GM10266 (cell line): Measurements from ENCODE around the gene A2ML1.
"Not testable (repeated sequence)": the region's sequence is repeated elsewhere in the genome, so short reads cannot be mapped to it uniquely, and the experiment has no call there.

Experiments
- DNase-seq: peaks from one replicate; pipeline ENCODE4 v3.0.0; 2012; ENCODE audit errors: extremely low spot score
- TF ChIP-seq, protein P1 (sequence below): IDR thresholded peaks from 2 replicates; pipeline ENCODE4 v1.5.1; 2012; ENCODE audit warnings: mild to moderate bottlenecking, low read depth; ENCODE audit not compliant: control insufficient read depth, insufficient read depth; ENCODE audit errors: missing control alignments

The A2ML1 gene

DNA sequence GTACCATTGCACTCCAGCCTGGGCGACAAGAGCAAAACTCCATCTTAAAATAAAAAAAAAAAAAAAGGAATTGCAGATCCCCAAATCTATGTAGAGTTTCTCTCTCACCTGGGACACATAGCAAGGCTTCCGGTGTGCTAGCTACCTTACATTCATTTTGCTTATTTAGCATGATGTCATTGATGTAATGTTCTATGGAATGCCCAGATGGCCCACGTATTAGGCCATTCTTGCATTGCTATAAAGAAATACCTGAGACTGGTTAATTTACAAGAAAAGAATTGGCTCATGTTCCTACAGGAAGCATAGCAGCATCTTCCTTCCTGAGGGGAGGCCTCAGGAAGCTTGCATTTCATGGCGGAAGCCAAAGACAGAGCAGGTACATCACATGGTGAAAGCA, 36.9 kb upstream of the A2ML1 start:
- no peak for DNase-seq
- TF ChIP-seq, protein P1, sequence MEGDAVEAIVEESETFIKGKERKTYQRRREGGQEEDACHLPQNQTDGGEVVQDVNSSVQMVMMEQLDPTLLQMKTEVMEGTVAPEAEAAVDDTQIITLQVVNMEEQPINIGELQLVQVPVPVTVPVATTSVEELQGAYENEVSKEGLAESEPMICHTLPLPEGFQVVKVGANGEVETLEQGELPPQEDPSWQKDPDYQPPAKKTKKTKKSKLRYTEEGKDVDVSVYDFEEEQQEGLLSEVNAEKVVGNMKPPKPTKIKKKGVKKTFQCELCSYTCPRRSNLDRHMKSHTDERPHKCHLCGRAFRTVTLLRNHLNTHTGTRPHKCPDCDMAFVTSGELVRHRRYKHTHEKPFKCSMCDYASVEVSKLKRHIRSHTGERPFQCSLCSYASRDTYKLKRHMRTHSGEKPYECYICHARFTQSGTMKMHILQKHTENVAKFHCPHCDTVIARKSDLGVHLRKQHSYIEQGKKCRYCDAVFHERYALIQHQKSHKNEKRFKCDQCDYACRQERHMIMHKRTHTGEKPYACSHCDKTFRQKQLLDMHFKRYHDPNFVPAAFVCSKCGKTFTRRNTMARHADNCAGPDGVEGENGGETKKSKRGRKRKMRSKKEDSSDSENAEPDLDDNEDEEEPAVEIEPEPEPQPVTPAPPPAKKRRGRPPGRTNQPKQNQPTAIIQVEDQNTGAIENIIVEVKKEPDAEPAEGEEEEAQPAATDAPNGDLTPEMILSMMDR, result no peak

- not testable (repeated sequence) for DNase-seq
These were observed 35.2 kb upstream of the A2ML1 start for GRCh38 chr12:8787206-8787605.

DNA sequence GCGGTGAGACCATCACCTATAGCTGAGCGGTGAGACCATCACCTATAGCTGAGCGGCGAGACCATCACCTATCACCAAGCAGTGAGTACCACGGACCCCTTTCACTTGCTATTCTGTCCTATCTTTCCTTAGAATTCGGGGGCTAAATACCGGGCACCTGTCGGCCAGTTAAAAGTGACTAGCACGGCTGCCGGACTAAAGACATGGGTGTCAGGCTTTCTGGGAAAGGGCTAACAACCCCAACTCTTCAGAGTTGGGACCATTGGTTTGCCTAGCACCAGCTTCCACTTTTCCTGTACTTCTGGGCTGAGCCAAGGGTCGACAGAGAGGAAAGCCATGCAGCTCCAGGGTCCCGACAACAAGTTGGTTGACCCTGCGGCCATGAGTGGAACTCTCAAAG, 33.7 kb upstream of the A2ML1 start:
- DNase-seq, result not testable (repeated sequence)

DNA sequence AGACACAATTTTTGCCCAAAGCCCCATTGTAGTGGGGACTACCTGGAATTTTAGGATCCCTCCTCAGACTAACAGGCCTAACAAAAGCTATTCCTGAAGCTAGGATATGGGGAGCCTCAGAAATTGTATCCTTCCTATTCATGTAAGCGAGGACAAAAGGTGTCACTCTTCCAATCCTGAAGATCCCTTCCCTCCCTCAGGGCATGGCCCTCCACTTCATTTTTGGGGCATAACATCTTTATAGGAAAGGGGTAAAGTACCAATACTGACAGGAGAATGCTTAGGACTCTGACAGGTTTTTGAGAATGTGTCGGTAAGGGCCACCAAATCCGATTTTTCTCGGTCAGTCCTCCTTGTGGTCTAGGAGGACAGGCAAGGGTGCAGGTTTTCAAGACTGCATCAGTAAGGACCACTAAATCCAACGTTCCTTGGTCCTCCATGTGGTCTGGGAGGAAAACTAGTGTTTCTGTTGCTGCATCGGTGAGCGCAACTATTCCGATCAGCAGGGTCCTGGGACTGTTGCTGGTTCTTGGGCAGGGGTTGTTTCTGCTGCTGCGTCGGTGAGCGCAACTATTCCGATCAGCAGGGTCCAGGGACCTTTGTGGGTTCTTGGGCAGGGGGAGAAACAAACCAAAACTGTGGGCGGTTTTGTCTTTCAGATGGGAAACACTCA, 32.9 kb upstream of the A2ML1 start:
- not testable (repeated sequence) for DNase-seq

- DNase-seq, result not testable (repeated sequence)
These were observed 29.2 kb upstream of the A2ML1 start for GRCh38 chr12:8793226-8793625.

GRCh38 chr12:8794611-8795010, 27.8 kb upstream of the A2ML1 start:
- not testable (repeated sequence) for DNase-seq

DNA sequence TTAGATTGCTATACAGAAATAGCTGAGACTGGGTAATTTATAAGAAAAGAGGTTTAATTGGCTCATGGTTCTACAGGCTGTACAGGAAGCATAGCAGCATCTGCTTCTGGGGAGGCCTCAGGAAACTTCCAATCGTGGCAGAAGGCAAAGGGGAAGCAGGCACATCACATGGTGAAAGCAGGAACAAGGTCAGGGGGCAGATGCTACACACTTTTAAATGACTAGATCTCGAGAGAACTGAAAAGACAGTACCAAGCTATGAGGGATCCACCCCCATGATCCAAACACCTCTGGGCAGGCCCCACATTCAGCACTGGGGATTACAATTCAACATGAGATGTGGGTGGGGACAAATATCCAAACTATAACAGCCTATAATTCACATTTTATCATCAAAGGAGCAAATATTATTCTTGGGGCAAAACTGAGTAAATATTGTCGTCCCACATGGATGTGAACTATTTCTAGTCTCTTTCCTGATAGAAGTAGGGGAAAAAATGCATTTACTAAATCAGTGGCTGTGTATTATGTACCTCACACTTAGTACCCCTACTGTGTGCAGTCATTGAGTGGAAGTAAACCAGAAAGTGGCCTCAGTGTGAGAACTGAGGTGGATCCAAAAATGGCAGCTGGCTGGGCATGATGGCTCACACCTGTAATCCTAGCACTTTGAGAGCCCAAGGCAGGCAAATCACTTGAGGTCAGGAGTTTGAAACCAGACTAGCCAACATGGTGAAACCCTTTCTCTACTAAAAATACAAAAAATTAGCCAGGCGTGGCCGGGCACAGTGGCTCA, 25.4 kb upstream of the A2ML1 start:
- DNase-seq, result no peak
- TF ChIP-seq, protein P1, result no peak

DNA sequence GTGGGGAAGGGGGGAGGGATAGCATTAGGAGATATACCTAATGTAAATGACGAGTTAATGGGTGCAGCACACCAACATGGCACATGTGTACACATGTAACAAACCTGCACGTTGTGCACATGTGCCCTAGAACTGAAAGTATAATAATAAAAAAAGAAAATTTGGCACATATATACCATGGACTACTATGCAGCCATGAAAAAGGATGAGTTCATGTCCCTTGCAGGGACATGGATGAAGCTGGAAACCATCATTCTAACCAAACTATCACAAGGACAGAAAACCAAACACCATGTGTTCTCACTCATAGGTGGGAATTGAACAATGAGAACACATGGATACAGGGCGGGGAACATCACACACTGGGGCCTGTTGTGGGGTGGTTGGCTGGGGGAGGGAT, 21.2 kb upstream of the A2ML1 start:
- DNase-seq, result not testable (repeated sequence)

GRCh38 chr12:8804833-8805232, 17.6 kb upstream of the A2ML1 start:
- not testable (repeated sequence) for DNase-seq

DNA sequence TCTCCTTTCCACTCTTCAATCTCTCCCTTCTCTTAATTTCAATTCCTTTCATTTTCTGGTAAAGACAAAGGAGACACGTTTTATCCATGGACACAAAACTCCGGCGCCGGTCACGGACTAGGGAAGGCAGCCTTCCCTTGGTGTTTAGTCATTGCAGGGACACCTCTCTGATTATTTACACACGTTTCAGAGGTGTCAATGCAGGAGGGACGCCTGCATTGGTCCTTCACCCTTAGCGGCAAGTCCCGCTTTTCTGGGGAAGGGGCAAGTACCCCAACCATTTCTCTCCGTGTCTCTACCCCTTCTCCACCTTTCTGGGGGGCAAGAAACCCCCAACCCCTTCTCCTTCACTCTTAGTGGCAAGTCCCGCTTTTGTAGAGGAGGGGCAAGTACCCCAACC, 16.9 kb upstream of the A2ML1 start:
- DNase-seq, result not testable (repeated sequence)

DNA sequence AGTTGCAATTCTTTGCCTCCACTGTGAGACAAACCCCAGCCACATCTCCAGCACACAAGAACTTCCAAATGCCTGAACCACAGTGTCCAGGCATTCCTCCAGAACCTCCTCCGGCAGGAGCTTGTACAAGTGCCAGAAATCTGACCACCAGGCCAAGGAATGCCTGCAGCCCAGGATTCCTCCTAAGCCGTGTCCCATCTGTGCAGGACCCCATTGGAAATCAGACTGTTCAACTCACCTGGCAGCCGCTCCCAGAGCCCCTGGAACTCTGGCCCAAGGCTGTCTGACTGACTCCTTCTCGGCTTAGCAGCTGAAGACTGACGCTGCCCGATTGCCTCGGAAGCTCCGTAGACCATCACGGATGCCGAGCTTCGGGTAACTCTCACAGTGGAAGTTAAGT, 15.3 kb upstream of the A2ML1 start:
- DNase-seq, result not testable (repeated sequence)

DNA sequence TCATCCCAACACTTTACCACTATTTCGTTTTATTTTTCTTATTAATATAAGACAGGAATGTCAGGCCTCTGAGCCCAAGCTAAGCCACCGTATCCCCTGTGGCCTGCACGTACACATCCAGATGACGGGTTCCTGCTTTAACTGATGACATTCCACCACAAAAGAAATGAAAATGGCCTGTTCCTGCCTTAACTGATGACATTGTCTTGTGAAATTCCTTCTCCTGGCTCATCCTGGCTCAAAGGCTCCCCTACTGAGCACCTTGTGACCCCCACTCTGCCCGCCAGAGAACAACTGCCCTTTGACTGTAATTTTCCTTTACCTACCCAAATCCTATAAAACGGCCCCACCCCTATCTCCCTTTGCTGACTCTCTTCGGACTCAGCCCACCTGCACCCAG, 12.3 kb upstream of the A2ML1 start:
- not testable (repeated sequence) for DNase-seq

- TF ChIP-seq, protein P1, result no peak
- no peak for DNase-seq
These were observed 8.7 kb upstream of the A2ML1 start for GRCh38 chr12:8813572-8814357.
